ENCODE results near the gene KLHL3. TPM values are rescaled to one million over a fixed set of nuclear protein-coding genes. Genes with fewer than 3 reads are reported as not detected.

Gene KLHL3
- total and polyA plus RNA-seq, 9 of the 15 experiments (the other 6 are each of a cell fraction or from before 2014, with no cell fraction given): under 0.01 to 1.5 (median 0.22) TPM

- TF ChIP-seq ATF4 (CRISPR knock-in tag; IDR thresholded peaks at IDR 0.05) (no peak), ILF3 (IDR thresholded peaks at IDR 0.05; ENCODE audit: borderline replicate concordance) (no peak), E2F8 (IDR thresholded peaks at IDR 0.05; ENCODE audit: low read depth, partially characterized antibody) (no peak)
These were observed 76.7 kb downstream of the KLHL3 start (continued) for GRCh38 chr5:137659209-137659608.

DNA sequence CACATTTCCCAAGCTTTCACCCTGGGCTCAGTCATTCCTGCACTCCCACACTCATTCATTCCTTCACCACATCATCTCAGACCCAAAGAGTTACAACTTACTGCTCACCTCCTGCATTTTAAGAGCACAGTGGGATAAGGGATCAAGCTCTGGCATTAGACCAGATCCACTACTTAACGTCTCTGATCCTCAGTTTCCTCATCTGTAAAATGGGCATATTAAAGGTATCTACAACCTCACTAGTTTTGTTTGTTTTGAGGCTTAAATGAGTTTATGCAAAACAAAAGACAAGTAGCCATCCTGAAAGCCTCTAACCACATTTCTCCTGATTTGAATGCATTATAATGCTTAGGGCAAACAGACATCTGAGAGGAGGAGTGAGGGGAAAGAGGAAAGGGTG is 77.6 kb downstream of the KLHL3 start:
- no TSS peak for BruUV-seq (replicated peaks)
- CTCF ChIA-PET (ENCODE audit: low intra/inter-chr PET ratio): no interaction called here
- no peak for FAIRE-seq
- Histone ChIP-seq H3K4me1 (replicated peaks in 1 of 2; ENCODE audit: control insufficient read depth in 2 of 2, insufficient read depth in 2 of 2, low read length in 2 of 2) (no peaks in the 10 kb centered on the region), H3K4me3 (no peak overlapping the region), H3K4me2 (ENCODE audit: insufficient read depth, low read length) (no peak overlapping the region), H4K20me1 (replicated peaks; ENCODE audit: control insufficient read depth, insufficient read depth, low read length) (no peaks in the 10 kb centered on the region; the same call in 1 of the 2 replicates), H3K27ac (ENCODE audit: extremely low read depth, low read depth, low read length) (no peak overlapping the region), H3K9me1 (ENCODE audit: control insufficient read depth, insufficient read depth, low read length) (no peaks in the 10 kb centered on the region), H3K9me3 (replicated peaks; ENCODE audit: control insufficient read depth, insufficient read depth, low read depth, low read length) (no peaks in the 10 kb centered on the region), H3K27me3 (ENCODE audit: control insufficient read depth in 2 of 2, insufficient read depth in 2 of 2, low read length in 2 of 2) (peaks cover 0 to 2% of the 10 kb centered on the region in 2 experiments; a peak in 1 of 5 replicates), H2AFZ (ENCODE audit: low read depth, low read length) (no peak overlapping the region), H3K9ac (ENCODE audit: insufficient read depth in 1 of 2, low read depth in 2 of 2, low read length in 2 of 2) (no peak overlapping the region), H3K36me3 (ENCODE audit: control insufficient read depth, insufficient read depth, low read length) (no peaks in the 10 kb centered on the region), H3K79me2 (ENCODE audit: control insufficient read depth, insufficient read depth, low read length) (no peaks in the 10 kb centered on the region)
- POLR2A ChIA-PET: no interaction called here
- intact Hi-C loops (cut with micrococcal nuclease): no loop called here
- no peak for ATAC-seq
- WGBS (ENCODE audit: insufficient coverage, low coverage, missing lambda C conversion rate): 0% methylated on average over 1 of the region's 1 CpG
- in situ Hi-C loops (cut with MboI): loop anchor here (10.0 kb wide), 1 partner anchor 476 kb away; the partner anchor contains the start of gene NME5
- DNase-seq (ENCODE audit: extremely low read depth in 1 of 4, low spot score in 3 of 4): no peak
- TF ChIP-seq RBM25 (IDR thresholded peaks at IDR 0.05; ENCODE audit: low read depth, low read length, severe bottlenecking) (peak; percentile 69), BDP1 (IDR thresholded peaks at IDR 0.05; ENCODE audit: insufficient read depth, insufficient read length) (no peak), SMARCC2 (IDR thresholded peaks at IDR 0.05; ENCODE audit: low read depth) (no peak), LCOR (CRISPR knock-in tag; IDR thresholded peaks at IDR 0.05) (no peak), TAF1 (IDR thresholded peaks at IDR 0.05; ENCODE audit: control insufficient read depth, extremely low read depth, insufficient read depth, low read length, severe bottlenecking) (no peak), ZNF24 (IDR thresholded peaks at IDR 0.05) (0 out of 2 replicates have a peak, but pooled peaks have one; percentile 11), BCOR (IDR thresholded peaks at IDR 0.05) (peak; percentile 52; the same call in 1 of the 2 replicates), KDM1A (IDR thresholded peaks at IDR 0.05) (0 out of 4 replicates have a peak, but pooled peaks of 1 of the 2 experiments have one; percentile 10)
